Type B pancreatic cell (in vitro differentiated cells): ENCODE measurements around the gene TUBA4A. TPM values are rescaled to one million over a fixed set of nuclear protein-coding genes. Genes with fewer than 3 reads are reported as not detected.
A peak's percentile ranks its signal among the peaks of the same experiment; 100 is the strongest.
"Not testable (repeated sequence)": the region's sequence is repeated elsewhere in the genome, so short reads cannot be mapped to it uniquely, and the experiment has no call there.

Experiments
- DNase-seq: peaks from one replicate; pipeline ENCODE4 v3.0.0; 2021; ENCODE audit warnings: mixed read lengths; ENCODE audit not compliant: unreplicated experiment; ENCODE audit errors: extremely low spot score
- H3K27ac Mint-ChIP-seq: 2 replicates; pipeline ENCODE4 v1.8.0; 2021; ENCODE audit warnings: mild to moderate bottlenecking, mixed read lengths
- H3K27me3 Mint-ChIP-seq: 2 replicates; pipeline ENCODE4 v1.8.0; 2021; ENCODE audit warnings: mixed read lengths
- H3K36me3 Mint-ChIP-seq: 2 replicates; pipeline ENCODE4 v1.8.0; 2021; ENCODE audit warnings: mixed read lengths
- H3K4me1 Mint-ChIP-seq: one replicate; pipeline ENCODE4 v1.8.0; 2021; ENCODE audit warnings: mixed read lengths; ENCODE audit not compliant: unreplicated experiment
- H3K4me3 Mint-ChIP-seq: 2 replicates; pipeline ENCODE4 v1.8.0; 2021; ENCODE audit warnings: mild to moderate bottlenecking, mixed read lengths
- H3K9me3 Mint-ChIP-seq: 2 replicates; pipeline ENCODE4 v1.8.0; 2021; ENCODE audit warnings: mixed read lengths
- microRNA-seq: library from miRNA; unstranded; fragments of <30 nt; microRNA quantifications from one replicate; pipeline ENCODE4, GENCODE V29; 2020
- total RNA-seq: library from RNA; stranded (reverse); gene quantifications from 2 replicates; pipeline ENCODE4 v1.2.1, GENCODE V29; 2021; ENCODE audit warnings: low replicate concordance
- TF ChIP-seq, protein P1 (sequence below): fragments of 200-600 bp; sonication (generic); conservative IDR thresholded peaks from 2 replicates; pipeline ENCODE4 v1.5.0; 2021; ENCODE audit warnings: antibody characterized with exemption, mild to moderate bottlenecking

The TUBA4A gene
- total RNA-seq, 1 donor from 2014 or later: 25.4 TPM

- peaks cover 8% of the 10 kb centered on the region for H3K27me3 Mint-ChIP-seq
Measured at GRCh38 chr2:219205981-219206327, 47.8 kb downstream of the TUBA4A start.

GRCh38 chr2:219205165-219205538 is 48.6 kb downstream of the TUBA4A start:
- H3K4me1 Mint-ChIP-seq: peaks cover 18% of the 10 kb centered on the region
- no peak overlapping the region for H3K27ac Mint-ChIP-seq
- peak overlapping the region; percentile 51 for H3K4me3 Mint-ChIP-seq
- no peaks in the 10 kb centered on the region for H3K9me3 Mint-ChIP-seq
- peaks cover 8% of the 10 kb centered on the region for H3K27me3 Mint-ChIP-seq
- no peak for DNase-seq
- no peaks in the 10 kb centered on the region for H3K36me3 Mint-ChIP-seq
- TF ChIP-seq, protein P1, sequence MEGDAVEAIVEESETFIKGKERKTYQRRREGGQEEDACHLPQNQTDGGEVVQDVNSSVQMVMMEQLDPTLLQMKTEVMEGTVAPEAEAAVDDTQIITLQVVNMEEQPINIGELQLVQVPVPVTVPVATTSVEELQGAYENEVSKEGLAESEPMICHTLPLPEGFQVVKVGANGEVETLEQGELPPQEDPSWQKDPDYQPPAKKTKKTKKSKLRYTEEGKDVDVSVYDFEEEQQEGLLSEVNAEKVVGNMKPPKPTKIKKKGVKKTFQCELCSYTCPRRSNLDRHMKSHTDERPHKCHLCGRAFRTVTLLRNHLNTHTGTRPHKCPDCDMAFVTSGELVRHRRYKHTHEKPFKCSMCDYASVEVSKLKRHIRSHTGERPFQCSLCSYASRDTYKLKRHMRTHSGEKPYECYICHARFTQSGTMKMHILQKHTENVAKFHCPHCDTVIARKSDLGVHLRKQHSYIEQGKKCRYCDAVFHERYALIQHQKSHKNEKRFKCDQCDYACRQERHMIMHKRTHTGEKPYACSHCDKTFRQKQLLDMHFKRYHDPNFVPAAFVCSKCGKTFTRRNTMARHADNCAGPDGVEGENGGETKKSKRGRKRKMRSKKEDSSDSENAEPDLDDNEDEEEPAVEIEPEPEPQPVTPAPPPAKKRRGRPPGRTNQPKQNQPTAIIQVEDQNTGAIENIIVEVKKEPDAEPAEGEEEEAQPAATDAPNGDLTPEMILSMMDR: no peak

More at GRCh38 chr2:219205981-219206327, 47.8 kb downstream of the TUBA4A start:
- DNase-seq: no peak
- Mint-ChIP-seq H3K27ac (peak overlapping the region; percentile 98), H3K36me3 (no peaks in the 10 kb centered on the region), H3K4me3 (peak overlapping the region; percentile 97), H3K9me3 (no peaks in the 10 kb centered on the region), H3K4me1 (peaks cover 18% of the 10 kb centered on the region)
- TF ChIP-seq, protein P1: no peak

GRCh38 chr2:219204425-219205164 is 49.1 kb downstream of the TUBA4A start:
- H3K4me3 Mint-ChIP-seq: no peak overlapping the region
- peaks cover 18% of the 10 kb centered on the region for H3K4me1 Mint-ChIP-seq
- no peak overlapping the region for H3K27ac Mint-ChIP-seq
- H3K9me3 Mint-ChIP-seq: no peaks in the 10 kb centered on the region
- peaks cover 9% of the 10 kb centered on the region for H3K27me3 Mint-ChIP-seq
- DNase-seq: no peak
- no peaks in the 10 kb centered on the region for H3K36me3 Mint-ChIP-seq
- TF ChIP-seq, protein P1: no peak

DNA sequence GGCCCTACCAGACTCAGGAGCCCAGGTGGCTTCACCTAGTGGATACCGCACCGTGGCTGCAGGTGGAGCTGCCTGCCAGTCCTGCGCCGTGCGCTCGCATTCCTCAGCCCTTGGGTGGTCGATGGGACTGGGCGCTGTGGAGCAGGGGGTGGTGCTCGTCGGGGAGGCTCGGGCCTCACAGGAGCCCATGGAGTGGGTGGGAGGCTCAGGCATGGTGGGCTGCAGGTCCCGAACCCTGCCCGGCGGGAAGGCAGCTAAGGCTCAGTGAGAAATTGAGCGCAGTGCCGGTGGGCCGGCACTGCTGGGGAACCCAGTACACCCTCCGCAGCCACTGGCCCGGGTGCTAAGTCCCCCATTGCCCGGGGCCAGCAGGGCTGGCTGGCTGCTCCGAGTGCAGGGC is 52.4 kb downstream of the TUBA4A start:
- not testable (repeated sequence) for H3K9me3 Mint-ChIP-seq, H3K36me3 Mint-ChIP-seq, H3K4me1 Mint-ChIP-seq, DNase-seq, H3K4me3 Mint-ChIP-seq, H3K27ac Mint-ChIP-seq
- H3K27me3 Mint-ChIP-seq: peaks cover 16% of the 10 kb centered on the region

- not testable (repeated sequence) for H3K27ac Mint-ChIP-seq, H3K4me3 Mint-ChIP-seq, H3K36me3 Mint-ChIP-seq
Measured at GRCh38 chr2:219200502-219201326, 53.0 kb downstream of the TUBA4A start.

More at GRCh38 chr2:219200502-219201326, 53.0 kb downstream of the TUBA4A start:
- not testable (repeated sequence) for H3K9me3 Mint-ChIP-seq, DNase-seq, H3K4me1 Mint-ChIP-seq
- peaks cover 13% of the 10 kb centered on the region for H3K27me3 Mint-ChIP-seq

Small RNAs within 50 kb of the gene (microRNA-seq; reads per million reads assigned to microRNA genes)
- not detected for gene MIR153-1

Other genes with a start within 250 kb of the TUBA4A start
- 0.29 and 2.1 TPM in 2 replicates for gene CFAP65, start 212.4 kb downstream of the TUBA4A start, total RNA-seq
- 10.8 and 13.8 TPM in 2 replicates for gene IHH, start 193.0 kb downstream of the TUBA4A start, total RNA-seq
- 17.9 and 19.6 TPM in 2 replicates for gene NHEJ1, start 93.1 kb downstream of the TUBA4A start, total RNA-seq
- 5.5 and 6.1 TPM in 2 replicates for gene SLC23A3, start 83.9 kb downstream of the TUBA4A start, total RNA-seq
- gene CNPPD1, start 77.0 kb downstream of the TUBA4A start, total RNA-seq: 37.8 and 54.0 TPM in 2 replicates
- gene RETREG2, start 75.6 kb downstream of the TUBA4A start, total RNA-seq: 86.2 and 88.7 TPM in 2 replicates
- gene ZFAND2B, start 47.1 kb downstream of the TUBA4A start, total RNA-seq: 25.9 and 28.2 TPM in 2 replicates
- gene ABCB6, start 35.0 kb downstream of the TUBA4A start, total RNA-seq: 40.4 and 70.7 TPM in 2 replicates
- 46.4 and 52.9 TPM in 2 replicates for gene ATG9A, start 24.3 kb downstream of the TUBA4A start, total RNA-seq
- 58.7 and 58.8 TPM in 2 replicates for gene ANKZF1, start 24.1 kb downstream of the TUBA4A start, total RNA-seq
- 4.4 and 16.1 TPM in 2 replicates for gene GLB1L, start 8.5 kb downstream of the TUBA4A start, total RNA-seq
- 34.2 and 37.5 TPM in 2 replicates for gene STK16, start 8.4 kb downstream of the TUBA4A start, total RNA-seq
- not detected in 2 replicates for gene TUBA4B, start 675 bp downstream of the TUBA4A start, total RNA-seq
- 68.5 and 109 TPM in 2 replicates for gene DNAJB2, start 25.4 kb upstream of the TUBA4A start, total RNA-seq
- 17.5 and 35.6 TPM in 2 replicates for gene PTPRN, start 55.5 kb upstream of the TUBA4A start, total RNA-seq
- gene RESP18, start 78.8 kb upstream of the TUBA4A start, total RNA-seq: not detected in 2 replicates
- 54.1 and 56.1 TPM in 2 replicates for gene DNPEP, start 134.0 kb upstream of the TUBA4A start, total RNA-seq
- gene DES, start 164.5 kb upstream of the TUBA4A start, total RNA-seq: 1.4 and 9.3 TPM in 2 replicates
- 11.5 and 49.4 TPM in 2 replicates for gene SPEG, start 180.9 kb upstream of the TUBA4A start, total RNA-seq
- gene GMPPA, start 245.0 kb upstream of the TUBA4A start, total RNA-seq: 34.4 and 48.8 TPM in 2 replicates